ENCODE measurements around the gene CFL1.

The CFL1 gene

GRCh38 chr11:65808744-65809341 is 49.1 kb downstream of the CFL1 start:
- Histone ChIP-seq H3K27ac (ENCODE audit: insufficient read depth in 1 of 2, low read depth in 1 of 2, low read length in 2 of 2, poor library complexity in 1 of 2, severe bottlenecking in 2 of 2) (no peak overlapping the region), H3K4me1 (ENCODE audit: control extremely low read depth in 1 of 4, control insufficient read depth in 4 of 4, insufficient read depth in 4 of 4, low read length in 3 of 4) (peaks cover 0 to 3% (median 0%) of the 10 kb centered on the region in 4 experiments), H3K9me3 (ENCODE audit: control extremely low read depth in 1 of 5, control insufficient read depth in 4 of 5, insufficient read depth in 2 of 5, low read depth in 1 of 5, low read length in 4 of 5) (no peaks in the 10 kb centered on the region), H3K36me3 (ENCODE audit: control insufficient read depth in 4 of 4, insufficient read depth in 4 of 4, low read length in 3 of 4) (no peaks in the 10 kb centered on the region), H3K4me3 (ENCODE audit: control insufficient read depth in 1 of 7, extremely low read depth in 1 of 7, insufficient read depth in 4 of 7, low read depth in 2 of 7, low read length in 6 of 7) (no peak overlapping the region), H3K27me3 (replicated peaks in 2 of 5; ENCODE audit: control insufficient read depth in 4 of 5, insufficient read depth in 5 of 5, low read length in 4 of 5) (peaks cover 0 to 10% (median 3%) of the 10 kb centered on the region in 5 experiments)
- WGBS (ENCODE audit: insufficient coverage) = 94% methylated on average over 19 of the region's 20 CpGs
- DNase-seq = no peak
- ChIA-PET POLR2A (no interaction called here), CTCF (interaction anchor here (1.2 to 3.3 kb wide), 6 partner anchors 10 to 76 kb away, joined by 3 to 17 read pairs (median 6); no protein-coding TSS in a partner anchor)

- Histone ChIP-seq H3K36me3 (ENCODE audit: control insufficient read depth in 4 of 4, insufficient read depth in 4 of 4, low read length in 3 of 4) (no peaks in the 10 kb centered on the region), H3K4me1 (ENCODE audit: control extremely low read depth in 1 of 4, control insufficient read depth in 4 of 4, insufficient read depth in 4 of 4, low read length in 3 of 4) (peaks cover 0 to 4% (median 0%) of the 10 kb centered on the region in 4 experiments), H3K27me3 (replicated peaks in 2 of 5; ENCODE audit: control insufficient read depth in 4 of 5, insufficient read depth in 5 of 5, low read length in 4 of 5) (peaks cover 0 to 23% (median 5%) of the 10 kb centered on the region in 5 experiments), H3K4me3 (ENCODE audit: control insufficient read depth in 1 of 7, extremely low read depth in 1 of 7, insufficient read depth in 4 of 7, low read depth in 2 of 7, low read length in 6 of 7) (no peak overlapping the region), H3K27ac (ENCODE audit: insufficient read depth in 1 of 2, low read depth in 1 of 2, low read length in 2 of 2, poor library complexity in 1 of 2, severe bottlenecking in 2 of 2) (no peak overlapping the region), H3K9me3 (ENCODE audit: control extremely low read depth in 1 of 5, control insufficient read depth in 4 of 5, insufficient read depth in 2 of 5, low read depth in 1 of 5, low read length in 4 of 5) (no peaks in the 10 kb centered on the region)
- ChIA-PET CTCF (interaction anchor here (1.0 to 3.3 kb wide), 6 partner anchors 9 to 36 kb away, joined by 3 to 17 read pairs (median 6); no protein-coding TSS in a partner anchor), POLR2A (interaction anchor here (1.0 kb wide), 1 partner anchor 186 kb away, joined by 3 read pairs; no protein-coding TSS in a partner anchor)
- peak in 1 of 3 donors; percentile 57 for DNase-seq
- WGBS (ENCODE audit: insufficient coverage) = 62% methylated on average over 6 of the region's 6 CpGs
Measured at GRCh38 chr11:65806979-65807378, 51.0 kb downstream of the CFL1 start.

Measured in common myeloid progenitor, CD34-positive (primary cell).